BE2C (cell line): ENCODE data around the gene RPL38. TPM values are rescaled to one million over a fixed set of nuclear protein-coding genes. Genes with fewer than 3 reads are reported as not detected.
A peak's percentile ranks its signal among the peaks of the same experiment; 100 is the strongest.

Experiments
- DNase-seq: peaks from one replicate; pipeline ENCODE4 v3.0.0-alpha.2; 2020
- H3K27me3 ChIP-seq: fragments of 250-450 bp; sonication (Bioruptor Pico); 2 replicates; pipeline ENCODE4 v1.5.1; 2020; ENCODE audit warnings: mild to moderate bottlenecking
- H3K36me3 ChIP-seq: fragments of 250-450 bp; sonication (Bioruptor Pico); 2 replicates; pipeline ENCODE4 v1.5.1; 2020; ENCODE audit warnings: mild to moderate bottlenecking
- H3K4me1 ChIP-seq: fragments of 250-450 bp; sonication (Bioruptor Pico); 2 replicates; pipeline ENCODE4 v1.5.1; 2020
- H3K4me3 ChIP-seq: 2 replicates; pipeline ENCODE4 v1.5.1; 2011; ENCODE audit warnings: low read depth, low read length
- H3K9me3 ChIP-seq: fragments of 250-450 bp; sonication (Bioruptor Pico); 2 replicates; pipeline ENCODE4 v1.5.1; 2020
- polyA plus RNA-seq: library from polyadenylated mRNA; unstranded; fragments of >200 nt; gene quantifications from one replicate; pipeline ENCODE4 v1.2.1, GENCODE V29; 2012; ENCODE audit warnings: low read depth, missing spikeins; ENCODE audit not compliant: insufficient read length, insufficient read depth
- TF ChIP-seq, protein P1 (sequence below): IDR thresholded peaks from 2 replicates; pipeline ENCODE4 v1.5.1; 2012; ENCODE audit warnings: mild to moderate bottlenecking, low read depth, low read length

Gene RPL38
- 2,245 TPM for polyA plus RNA-seq

DNA sequence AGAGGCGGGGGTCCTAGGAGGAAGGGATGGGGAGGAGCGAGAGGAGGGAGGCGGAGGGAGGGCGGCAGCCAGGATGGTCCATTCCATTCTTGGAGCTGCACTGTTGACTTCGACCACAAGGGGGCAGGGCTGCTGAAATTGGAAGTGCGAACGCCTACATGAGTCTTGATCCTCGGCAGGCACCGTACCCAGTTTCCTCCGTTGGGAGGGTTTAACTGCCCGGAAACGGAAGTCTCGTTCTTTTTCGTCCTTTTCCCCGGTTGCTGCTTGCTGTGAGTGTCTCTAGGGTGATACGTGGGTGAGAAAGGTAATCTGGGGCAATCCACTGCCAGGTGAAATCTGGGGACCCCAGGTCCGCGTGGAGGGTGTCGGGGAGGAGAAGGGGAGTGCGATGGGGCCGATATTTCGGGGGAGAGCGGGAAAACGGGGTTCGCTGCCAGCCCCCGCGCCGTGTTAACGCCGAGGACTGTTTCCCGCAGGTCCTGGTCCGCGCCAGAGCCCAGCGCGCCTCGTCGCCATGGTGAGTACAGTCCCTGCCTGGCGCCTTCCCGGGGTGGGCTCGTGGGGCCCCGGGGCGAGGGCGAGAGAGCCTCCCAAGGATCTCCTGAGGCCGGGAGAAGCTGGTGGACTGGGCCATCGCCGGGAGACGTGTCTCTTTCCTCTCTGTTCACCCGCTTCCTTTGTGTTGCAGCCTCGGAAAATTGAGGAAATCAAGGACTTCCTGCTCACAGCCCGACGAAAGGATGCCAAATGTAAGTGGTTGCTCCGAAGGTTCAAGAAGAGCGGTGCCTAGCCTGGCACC is at the start of gene RPL38:
RPL38 (plus strand) TSS at position 240 of the 802 bp plus-strand sequence; CDS start at position 518, 278 bp downstream.
- Histone ChIP-seq H3K9me3 (no peaks in the 10 kb centered on the region), H3K27me3 (no peaks in the 10 kb centered on the region), H3K4me3 (peak within 1 kb of the TSS; percentile 100), H3K36me3 (peaks cover 48% of the 10 kb centered on the region), H3K4me1 (peaks cover 20% of the 10 kb centered on the region)
- TF ChIP-seq, protein P1, sequence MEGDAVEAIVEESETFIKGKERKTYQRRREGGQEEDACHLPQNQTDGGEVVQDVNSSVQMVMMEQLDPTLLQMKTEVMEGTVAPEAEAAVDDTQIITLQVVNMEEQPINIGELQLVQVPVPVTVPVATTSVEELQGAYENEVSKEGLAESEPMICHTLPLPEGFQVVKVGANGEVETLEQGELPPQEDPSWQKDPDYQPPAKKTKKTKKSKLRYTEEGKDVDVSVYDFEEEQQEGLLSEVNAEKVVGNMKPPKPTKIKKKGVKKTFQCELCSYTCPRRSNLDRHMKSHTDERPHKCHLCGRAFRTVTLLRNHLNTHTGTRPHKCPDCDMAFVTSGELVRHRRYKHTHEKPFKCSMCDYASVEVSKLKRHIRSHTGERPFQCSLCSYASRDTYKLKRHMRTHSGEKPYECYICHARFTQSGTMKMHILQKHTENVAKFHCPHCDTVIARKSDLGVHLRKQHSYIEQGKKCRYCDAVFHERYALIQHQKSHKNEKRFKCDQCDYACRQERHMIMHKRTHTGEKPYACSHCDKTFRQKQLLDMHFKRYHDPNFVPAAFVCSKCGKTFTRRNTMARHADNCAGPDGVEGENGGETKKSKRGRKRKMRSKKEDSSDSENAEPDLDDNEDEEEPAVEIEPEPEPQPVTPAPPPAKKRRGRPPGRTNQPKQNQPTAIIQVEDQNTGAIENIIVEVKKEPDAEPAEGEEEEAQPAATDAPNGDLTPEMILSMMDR: peak; percentile 97
- DNase-seq: peak; percentile 97

DNA sequence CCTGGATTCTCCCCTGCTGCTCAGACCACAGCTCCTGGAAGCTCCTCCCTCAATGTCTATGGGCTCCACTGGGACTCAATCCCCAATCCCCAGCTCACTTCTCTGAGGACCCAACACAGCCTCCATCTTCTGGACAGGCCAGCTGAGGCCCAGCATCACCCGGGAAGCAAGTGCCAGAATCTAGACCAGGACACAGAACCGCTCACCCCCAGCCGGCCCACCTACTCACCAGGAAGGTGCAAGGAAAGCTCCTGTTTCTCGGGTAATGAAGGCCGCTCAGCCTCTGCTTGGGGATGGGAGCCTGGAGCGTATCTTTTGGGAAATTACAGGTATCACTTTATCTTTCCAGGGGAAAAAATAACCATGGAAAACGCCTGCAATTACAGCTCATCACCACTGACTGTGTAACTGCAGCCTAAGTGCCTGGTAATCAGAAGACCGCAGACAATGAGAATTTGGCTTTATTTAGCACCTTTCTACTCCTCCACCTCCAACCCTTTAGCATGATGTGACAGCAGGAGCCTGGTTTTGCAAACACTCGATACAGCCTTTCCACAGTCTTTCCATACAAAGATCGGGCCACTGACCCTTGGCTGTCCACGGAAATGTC is 49.6 kb upstream of the RPL38 start:
- Histone ChIP-seq H3K27me3 (no peaks in the 10 kb centered on the region), H3K9me3 (no peaks in the 10 kb centered on the region), H3K36me3 (no peaks in the 10 kb centered on the region), H3K4me1 (peaks cover 17% of the 10 kb centered on the region), H3K4me3 (no peak overlapping the region)
- TF ChIP-seq, protein P1: no peak
- no peak for DNase-seq

DNA sequence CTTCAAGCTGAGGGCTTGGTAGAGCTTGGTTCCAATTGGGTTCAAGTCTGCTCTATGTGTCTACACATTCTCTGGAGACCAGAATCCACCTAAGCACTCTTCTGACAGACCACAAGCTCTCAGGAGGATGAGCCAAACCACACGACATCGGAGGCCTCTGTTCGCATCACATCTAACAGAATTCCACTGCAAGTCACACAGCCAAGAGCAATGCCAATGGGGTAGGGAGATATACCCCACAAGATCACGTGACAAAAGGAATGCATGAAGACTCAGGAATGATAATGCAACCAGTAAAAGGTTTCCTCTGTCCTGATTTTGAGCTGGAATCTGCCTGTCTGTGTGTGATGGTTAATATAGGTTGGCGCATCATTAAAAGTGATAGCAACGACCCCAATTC is 46.6 kb upstream of the RPL38 start:
- TF ChIP-seq, protein P1: no peak
- H3K9me3 ChIP-seq: no peaks in the 10 kb centered on the region
- H3K27me3 ChIP-seq: no peaks in the 10 kb centered on the region
- H3K4me1 ChIP-seq: peaks cover 17% of the 10 kb centered on the region
- no peak overlapping the region for H3K4me3 ChIP-seq
- no peak for DNase-seq
- H3K36me3 ChIP-seq: no peaks in the 10 kb centered on the region

DNA sequence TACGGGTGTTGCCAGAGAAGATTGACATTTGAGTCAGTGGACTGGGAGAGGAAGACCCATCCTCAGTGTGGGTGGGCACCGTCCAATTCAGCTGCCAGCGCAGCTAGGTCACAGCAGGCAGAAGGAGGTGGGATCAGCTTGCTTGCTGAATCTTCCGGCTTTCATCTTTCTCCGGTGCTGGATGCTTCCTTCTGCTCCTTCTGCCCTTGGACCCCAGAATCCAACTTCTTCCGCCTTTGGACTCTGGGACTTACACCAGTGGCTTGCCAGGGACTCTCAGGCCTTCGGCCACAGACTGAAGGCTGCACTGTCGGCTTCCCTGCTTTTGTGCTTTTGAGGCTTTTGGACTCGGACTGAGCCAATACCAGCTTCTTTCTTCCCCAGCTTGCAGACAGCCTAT is 46.1 kb upstream of the RPL38 start:
- Histone ChIP-seq H3K27me3 (no peaks in the 10 kb centered on the region), H3K4me1 (peaks cover 15% of the 10 kb centered on the region), H3K9me3 (no peaks in the 10 kb centered on the region), H3K36me3 (no peaks in the 10 kb centered on the region), H3K4me3 (no peak overlapping the region)
- TF ChIP-seq, protein P1: no peak
- DNase-seq: no peak

DNA sequence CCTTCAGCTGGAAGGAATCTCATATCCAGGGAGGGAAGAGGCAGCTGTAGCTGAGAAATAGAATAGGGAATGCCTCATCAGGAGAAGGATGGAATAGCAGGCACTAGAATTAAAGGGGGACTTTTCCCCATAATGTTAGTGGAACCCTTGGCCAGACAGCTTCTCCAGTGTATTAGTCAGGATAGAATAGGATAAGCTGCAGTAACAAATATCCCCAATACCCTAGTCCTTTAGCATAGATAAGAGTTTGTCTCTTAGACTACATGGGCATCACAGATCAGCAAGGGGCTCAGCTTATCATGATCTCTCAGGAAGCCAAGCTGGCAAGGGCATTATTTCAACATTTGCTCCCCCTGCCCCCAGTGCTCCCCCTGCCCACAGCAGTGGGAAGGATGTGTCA is 44.7 kb upstream of the RPL38 start:
- no peak for DNase-seq
- Histone ChIP-seq H3K36me3 (no peaks in the 10 kb centered on the region), H3K4me1 (peaks cover 4% of the 10 kb centered on the region), H3K9me3 (no peaks in the 10 kb centered on the region), H3K4me3 (no peak overlapping the region), H3K27me3 (no peaks in the 10 kb centered on the region)
- TF ChIP-seq, protein P1: no peak

DNA sequence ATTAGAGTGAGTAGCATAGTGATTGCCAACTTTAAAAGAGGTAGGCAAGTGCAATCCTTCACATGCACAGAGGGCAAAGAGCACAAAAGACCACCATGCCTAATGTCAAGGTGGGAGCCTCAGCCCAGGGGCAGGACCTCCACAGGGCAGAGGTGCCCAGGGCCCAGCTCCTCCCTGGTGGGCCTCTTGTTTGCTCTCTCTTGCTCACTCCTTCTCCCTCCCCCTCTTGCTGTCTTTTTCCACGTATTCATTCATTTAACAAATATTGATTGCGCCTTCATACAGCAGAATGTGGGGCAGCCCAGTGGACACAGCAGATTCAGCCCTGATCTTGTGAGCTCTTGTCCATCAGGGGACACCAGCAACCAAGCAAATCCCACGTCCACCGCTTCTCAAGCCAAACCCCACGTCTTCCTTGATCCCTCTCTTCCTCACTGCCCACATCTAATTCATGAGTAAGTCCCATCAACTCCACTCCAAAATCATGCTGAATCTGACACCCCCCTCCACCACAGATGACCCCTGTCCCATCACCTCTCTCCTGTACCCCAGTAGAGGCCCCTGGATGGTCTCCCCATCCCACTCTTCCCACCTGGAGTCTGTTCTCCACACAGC is 44.1 kb upstream of the RPL38 start:
- no peaks in the 10 kb centered on the region for H3K4me1 ChIP-seq
- H3K36me3 ChIP-seq: no peaks in the 10 kb centered on the region
- no peak overlapping the region for H3K4me3 ChIP-seq
- no peak for DNase-seq
- no peaks in the 10 kb centered on the region for H3K9me3 ChIP-seq
- H3K27me3 ChIP-seq: no peaks in the 10 kb centered on the region
- TF ChIP-seq, protein P1: no peak
